GM20000 (cell line): ENCODE results near the gene F11R.
"Not testable (repeated sequence)": the region's sequence is repeated elsewhere in the genome, so short reads cannot be mapped to it uniquely, and the experiment has no call there.

ENCODE experiments used
- DNase-seq: peaks from one replicate; pipeline ENCODE4 v3.0.0; 2012; ENCODE audit warnings: low spot score
- CTCF ChIP-seq: IDR thresholded peaks from 2 replicates; pipeline ENCODE4 v1.5.1; 2012; ENCODE audit warnings: mild to moderate bottlenecking, control low read depth; ENCODE audit errors: extremely low read depth, missing control alignments

F11R gene

GRCh38 chr1:161000736-161001480, 20.0 kb downstream of the F11R start:
- no peak for TF ChIP-seq CTCF
- DNase-seq: no peak

DNA sequence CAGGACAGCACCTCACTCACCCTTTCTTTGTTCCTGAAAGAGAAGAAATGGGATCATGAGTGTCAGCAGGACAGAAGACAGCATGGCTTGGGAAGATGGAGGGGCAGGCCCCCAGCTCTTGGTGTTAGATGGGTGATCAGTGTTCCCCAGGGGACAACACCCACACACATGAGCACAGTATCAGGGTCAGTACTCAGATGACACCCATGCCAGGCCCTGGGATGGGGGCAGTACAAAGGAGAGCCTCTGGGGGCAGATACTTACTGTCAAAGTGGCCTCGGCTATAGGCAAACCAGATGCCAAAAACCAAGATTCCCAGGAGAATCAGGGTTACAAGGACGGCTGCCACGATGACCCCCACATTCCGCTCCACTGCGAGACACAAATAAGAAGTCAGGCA, 21.6 kb downstream of the F11R start:
- no peak for DNase-seq
- TF ChIP-seq CTCF: no peak

GRCh38 chr1:160997323-160998038, 23.5 kb downstream of the F11R start:
- peak; percentile 59 for DNase-seq
- peak; percentile 56 for TF ChIP-seq CTCF

- no peak for DNase-seq
- no peak for TF ChIP-seq CTCF
Measured at GRCh38 chr1:160996178-160996577, 24.8 kb downstream of the F11R start.

- no peak for TF ChIP-seq CTCF
- DNase-seq: no peak
Measured at GRCh38 chr1:160993544-160994193, 27.3 kb downstream of the F11R start.

- DNase-seq: not testable (repeated sequence)
Measured at GRCh38 chr1:160992036-160992435, 28.9 kb downstream of the F11R start.

DNA sequence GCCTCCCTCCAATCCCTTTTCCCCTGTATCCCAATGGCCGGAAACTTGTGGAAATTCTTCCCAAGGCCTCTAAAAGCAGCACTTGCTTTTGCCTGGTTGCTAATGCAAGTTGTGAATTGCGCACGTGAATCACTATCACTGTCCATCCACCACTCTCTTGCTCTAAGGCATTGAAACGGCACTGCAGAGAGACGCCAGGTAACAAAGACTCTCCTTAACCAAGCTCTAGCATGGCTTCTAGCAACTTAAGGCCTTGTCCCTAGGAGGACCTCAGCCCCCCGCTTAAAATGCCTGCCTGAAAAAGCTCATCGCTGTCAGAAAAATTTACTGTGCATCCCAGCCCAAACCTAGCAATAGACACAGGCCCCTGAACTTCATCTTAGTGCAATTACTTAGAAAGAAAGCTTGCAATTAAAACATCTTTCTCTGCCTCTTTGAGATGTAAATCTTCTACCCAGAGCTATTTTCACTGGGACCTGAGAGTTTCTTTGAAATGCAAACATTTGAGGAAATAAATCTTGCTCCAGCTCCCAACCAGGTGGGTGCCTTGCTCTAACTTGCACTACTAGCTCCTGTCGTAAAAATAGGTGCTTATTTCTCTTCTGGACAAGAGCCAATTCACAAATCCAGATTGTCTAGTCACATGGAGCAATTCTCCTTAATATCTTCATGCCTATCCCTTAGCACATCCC, 33.4 kb downstream of the F11R start:
- no peak for DNase-seq
- TF ChIP-seq CTCF: no peak
